Right hindlimb (tissue), 1 donor: ENCODE measurements around the gene AFM.

Experiments used
- DNase-seq: peaks from one replicate; pipeline ENCODE4 v3.0.0-alpha.2; 2018

The AFM gene, protein sequence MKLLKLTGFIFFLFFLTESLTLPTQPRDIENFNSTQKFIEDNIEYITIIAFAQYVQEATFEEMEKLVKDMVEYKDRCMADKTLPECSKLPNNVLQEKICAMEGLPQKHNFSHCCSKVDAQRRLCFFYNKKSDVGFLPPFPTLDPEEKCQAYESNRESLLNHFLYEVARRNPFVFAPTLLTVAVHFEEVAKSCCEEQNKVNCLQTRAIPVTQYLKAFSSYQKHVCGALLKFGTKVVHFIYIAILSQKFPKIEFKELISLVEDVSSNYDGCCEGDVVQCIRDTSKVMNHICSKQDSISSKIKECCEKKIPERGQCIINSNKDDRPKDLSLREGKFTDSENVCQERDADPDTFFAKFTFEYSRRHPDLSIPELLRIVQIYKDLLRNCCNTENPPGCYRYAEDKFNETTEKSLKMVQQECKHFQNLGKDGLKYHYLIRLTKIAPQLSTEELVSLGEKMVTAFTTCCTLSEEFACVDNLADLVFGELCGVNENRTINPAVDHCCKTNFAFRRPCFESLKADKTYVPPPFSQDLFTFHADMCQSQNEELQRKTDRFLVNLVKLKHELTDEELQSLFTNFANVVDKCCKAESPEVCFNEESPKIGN

DNA sequence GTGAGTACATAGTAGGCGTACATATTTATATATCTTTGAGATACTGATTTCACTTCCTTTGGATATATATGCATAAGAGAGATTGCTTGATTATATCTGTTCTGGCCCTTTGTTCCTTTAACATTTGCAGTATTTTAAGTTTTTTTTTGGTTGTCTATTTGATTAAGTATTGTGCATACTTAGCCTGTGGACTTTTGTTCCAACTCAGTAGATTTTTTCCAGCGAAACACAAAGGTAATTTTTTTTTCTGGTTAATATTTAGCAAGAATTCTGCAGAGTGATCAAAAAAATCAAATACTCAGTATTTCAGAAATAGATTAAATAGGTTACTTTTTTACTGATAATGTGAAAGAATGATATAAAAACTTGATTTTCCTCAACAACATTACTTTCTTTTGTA lies at the start of gene AFM:
TSS of gene AFM (plus strand) at position 388 of the 400 bp plus-strand sequence. CDS start 31 bp downstream, outside the sequence.
- no peak for DNase-seq

DNA sequence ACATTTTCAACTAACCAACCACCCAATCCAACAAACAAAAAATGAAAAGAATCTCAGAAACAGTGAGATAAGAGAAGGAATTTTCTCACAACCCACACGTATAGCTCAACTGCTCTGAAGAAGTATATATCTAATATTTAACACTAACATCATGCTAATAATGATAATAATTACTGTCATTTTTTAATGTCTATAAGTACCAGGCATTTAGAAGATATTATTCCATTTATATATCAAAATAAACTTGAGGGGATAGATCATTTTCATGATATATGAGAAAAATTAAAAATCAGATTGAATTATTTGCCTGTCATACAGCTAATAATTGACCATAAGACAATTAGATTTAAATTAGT lies 49.8 kb upstream of the AFM start:
- DNase-seq: no peak

DNA sequence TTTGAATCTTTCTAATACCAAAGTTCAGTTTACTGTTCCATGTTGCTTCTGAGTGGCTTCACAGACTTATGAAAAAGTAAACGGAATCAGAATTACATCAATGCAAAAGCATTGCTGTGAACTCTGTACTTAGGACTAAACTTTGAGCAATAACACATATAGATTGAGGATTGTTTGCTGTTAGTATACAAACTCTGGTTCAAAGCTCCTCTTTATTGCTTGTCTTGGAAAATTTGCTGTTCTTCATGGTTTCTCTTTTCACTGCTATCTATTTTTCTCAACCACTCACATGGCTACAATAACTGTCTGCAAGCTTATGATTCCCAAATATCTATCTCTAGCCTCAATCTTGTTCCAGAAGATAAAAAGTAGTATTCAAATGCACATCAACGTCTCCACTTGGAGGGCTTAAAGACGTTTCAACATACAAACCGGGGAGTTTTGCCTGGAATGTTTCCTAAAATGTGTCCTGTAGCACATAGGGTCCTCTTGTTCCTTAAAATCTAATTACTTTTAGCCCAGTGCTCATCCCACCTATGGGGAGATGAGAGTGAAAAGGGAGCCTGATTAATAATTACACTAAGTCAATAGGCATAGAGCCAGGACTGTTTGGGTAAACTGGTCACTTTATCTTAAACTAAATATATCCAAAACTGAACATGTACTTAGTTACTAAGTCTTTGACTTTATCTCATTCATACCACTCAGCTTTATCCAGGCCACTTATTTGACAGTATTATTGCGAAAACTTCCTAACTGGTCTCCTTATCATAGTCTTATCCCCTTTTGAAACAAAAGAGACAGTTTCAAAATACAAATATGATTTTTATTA lies 49.2 kb upstream of the AFM start:
- no peak for DNase-seq

DNA sequence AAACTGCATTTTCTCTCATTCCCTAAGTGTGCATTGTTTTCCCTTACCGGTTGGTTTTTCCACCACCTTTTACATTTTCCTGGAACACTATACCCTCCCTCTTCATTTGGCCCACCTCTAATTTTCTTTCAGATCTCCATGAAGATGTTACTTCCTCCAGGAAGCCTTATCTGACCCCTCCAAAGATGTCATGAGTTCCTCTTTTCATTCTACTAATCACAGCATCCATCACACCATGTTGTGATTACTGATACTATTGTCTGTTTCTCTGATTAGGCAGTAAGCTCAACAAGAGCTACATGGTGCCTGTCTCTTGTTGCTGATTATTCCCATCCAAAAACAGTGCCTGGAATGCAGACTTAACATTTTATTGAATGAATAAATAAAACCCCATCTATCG lies 48.4 kb upstream of the AFM start:
- no peak for DNase-seq

DNA sequence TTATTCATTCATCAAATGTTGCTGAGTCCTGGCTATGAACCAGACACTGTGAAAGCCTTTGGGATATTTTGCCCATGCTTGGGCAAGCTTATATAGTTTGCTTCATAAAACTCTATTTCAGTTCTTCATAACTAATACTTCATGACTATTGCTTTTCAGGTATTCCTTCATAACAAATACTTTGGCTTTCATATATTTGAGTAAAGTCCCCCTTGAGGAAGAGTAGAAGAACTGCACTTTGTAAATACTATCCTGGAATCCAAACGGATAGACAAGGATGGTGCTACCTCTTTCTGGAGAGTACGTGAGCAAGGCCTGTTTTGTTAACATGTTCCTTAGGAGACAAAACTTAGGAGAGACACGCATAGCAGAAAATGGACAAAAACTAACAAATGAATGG lies 47.2 kb upstream of the AFM start:
- DNase-seq: no peak

DNA sequence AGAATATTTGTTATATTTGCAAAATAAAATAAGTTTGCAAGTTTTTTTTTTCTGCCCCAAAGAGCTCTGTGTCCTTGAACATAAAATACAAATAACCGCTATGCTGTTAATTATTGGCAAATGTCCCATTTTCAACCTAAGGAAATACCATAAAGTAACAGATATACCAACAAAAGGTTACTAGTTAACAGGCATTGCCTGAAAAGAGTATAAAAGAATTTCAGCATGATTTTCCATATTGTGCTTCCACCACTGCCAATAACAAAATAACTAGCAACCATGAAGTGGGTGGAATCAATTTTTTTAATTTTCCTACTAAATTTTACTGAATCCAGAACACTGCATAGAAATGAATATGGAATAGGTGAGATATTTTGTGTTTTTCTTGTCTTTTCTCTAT lies 45.6 kb upstream of the AFM start, which contains the start of gene AFP:
TSS of gene AFP (plus strand) at position 238 of the 400 bp plus-strand sequence. CDS start at position 280, 42 bp downstream.
- DNase-seq: no peak

DNA sequence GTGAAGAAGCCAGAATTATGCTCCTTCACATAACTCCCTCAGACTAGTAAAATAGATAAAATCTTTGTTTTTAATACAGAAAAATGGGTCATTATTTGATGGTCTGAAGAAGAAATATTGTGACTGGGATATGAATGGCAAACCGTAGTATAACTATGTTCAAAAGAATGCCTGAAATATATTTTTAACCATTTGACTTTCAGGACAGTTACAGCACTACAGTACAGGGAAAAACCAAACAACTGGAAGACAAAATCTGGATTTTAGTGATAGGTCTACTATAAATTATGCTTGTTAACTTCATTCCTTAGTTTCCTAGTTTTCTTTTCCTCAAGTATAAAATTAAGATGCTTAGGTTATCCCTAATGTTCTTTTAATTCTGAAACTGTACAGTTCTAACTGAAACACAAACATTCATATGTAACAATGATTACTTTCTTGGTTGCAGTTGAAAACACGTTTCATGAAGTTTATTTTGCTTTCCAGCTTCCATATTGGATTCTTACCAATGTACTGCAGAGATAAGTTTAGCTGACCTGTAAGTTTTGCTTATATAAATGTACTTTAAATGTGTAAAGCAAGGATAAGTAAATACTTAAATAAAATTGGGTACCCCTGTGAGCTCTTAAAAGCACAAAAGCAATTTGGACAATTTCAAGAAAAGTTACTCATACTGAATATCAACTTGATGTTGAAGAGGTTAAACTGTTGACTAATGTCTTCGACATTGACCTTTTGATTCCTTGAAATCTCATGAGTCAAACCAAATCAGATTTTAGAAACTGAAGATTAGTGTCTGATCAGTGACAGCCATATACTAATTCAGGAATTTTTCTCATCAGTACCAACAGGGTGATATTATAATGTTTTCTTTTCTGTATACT lies 44.6 kb upstream of the AFM start:
- DNase-seq: no peak

DNA sequence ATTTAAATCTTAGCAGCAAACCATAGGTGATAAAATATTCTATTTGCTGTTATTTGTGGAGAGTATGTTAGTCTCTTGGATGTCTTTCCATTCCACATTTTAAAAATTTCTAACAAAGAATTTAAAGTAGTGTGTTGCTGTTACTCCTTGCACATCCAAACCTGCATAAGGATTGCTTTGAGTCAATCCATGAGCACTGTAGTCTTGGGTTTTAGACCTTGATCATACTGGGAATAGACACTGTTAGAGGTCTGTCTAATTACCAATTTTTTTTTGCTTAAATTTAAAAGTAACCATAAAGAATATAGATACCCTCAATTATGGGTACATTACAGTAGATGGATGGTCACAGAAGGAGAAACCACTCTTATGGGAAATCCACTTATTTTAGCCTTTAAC lies 44.0 kb upstream of the AFM start:
- no peak for DNase-seq

DNA sequence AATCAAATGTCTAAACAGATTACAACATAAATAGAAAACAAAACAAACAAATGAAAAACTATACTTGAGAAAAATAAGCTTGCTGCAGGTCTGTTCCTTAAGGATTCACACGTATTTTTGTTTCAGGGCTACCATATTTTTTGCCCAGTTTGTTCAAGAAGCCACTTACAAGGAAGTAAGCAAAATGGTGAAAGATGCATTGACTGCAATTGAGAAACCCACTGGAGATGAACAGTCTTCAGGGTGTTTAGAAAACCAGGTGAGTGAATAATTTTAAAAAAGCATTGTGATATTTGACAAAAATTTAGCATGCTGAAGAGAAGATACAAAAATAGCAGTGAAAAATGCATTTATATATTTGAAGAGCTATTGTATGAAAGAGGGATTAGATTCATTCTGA lies 43.5 kb upstream of the AFM start:
- DNase-seq: no peak

DNA sequence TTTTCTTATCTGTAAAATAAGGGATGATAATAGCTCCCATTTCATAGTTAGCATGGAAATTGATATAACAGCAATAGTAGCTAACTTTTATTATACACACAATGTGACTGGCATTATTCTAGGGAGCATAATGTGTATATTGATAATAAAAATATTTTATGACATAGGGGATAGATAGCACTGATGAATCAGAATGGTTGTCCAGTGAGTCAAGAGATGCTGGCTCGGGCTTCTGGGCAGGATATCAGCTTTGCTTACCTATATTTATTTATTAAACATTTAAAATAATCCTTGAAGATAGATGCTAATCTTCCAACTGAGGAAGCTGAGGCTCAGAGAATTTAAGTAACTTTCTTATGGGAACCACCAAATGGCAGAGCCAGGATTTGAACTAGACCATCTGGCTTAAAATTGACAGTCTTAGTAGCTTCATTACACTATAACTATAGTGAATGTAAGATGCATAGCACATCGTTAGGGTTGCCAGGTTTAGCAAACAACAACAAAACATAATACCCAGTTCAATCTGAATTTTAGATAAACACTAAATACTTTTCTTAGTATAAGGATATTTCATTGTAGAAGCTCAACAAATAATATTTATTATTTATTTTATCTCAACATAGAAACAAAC lies 42.8 kb upstream of the AFM start:
- DNase-seq: no peak

DNA sequence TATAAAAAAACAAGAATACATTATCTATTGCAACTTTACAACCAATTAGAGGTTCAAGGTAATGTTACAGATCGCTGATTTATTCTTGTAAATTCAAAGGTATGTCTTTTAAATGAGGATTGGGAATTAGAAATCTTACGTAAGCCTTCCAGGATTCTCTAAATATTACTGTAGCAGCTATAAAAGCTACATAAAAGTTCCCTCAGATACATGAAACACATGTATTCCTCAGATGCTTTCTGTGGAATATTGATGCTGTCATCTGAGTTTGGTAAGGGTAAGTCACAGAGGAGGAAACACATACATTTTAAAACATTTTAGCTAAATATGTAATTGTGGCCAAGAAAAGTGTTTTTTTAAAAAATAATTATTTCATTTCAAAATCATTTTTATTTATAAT lies 42.1 kb upstream of the AFM start:
- DNase-seq: no peak

DNA sequence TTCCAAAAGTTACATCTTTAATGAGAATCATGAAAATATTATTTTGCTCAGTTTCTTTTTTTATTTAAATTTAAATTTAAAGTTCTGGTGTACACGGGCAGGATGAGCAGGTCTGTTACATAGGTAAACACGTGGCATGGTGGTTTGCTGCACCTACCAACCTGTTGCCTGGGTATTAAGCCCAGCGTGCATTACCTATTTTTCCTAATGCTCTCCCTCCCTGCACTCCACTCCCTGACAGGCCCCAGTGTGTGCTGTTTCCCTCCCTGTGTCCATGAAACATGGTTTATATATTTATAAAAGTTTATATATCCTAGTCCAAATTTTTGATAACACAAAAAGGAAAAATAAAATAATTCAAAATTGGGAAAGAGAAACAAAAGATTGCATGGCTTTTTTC lies 41.6 kb upstream of the AFM start:
- no peak for DNase-seq

DNA sequence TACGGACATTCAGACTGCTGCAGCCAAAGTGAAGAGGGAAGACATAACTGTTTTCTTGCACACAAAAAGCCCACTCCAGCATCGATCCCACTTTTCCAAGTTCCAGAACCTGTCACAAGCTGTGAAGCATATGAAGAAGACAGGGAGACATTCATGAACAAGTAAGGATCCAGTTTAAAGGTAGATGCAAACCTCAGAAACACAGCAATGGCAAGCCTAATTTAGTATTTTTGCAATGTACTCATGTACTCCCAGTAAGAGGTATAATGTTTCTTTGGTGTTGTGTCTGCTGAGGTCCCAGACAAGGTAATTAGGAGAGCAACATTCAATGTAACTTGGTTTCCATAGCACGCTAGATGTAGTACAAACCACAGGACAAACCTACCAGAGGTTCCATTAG lies 40.9 kb upstream of the AFM start:
- DNase-seq: no peak

DNA sequence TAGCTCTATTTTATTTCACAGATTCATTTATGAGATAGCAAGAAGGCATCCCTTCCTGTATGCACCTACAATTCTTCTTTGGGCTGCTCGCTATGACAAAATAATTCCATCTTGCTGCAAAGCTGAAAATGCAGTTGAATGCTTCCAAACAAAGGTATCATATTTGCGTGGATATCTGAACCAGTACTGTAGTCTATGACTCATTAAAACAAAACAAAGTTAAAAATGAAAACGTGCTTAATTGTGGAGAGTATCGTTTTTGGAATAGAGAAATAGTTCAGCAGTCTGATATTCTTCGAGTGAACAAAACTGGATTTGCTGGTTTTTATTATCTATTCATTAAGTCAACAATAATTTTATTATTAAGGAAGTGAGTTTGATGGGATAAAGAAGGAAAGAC lies 39.3 kb upstream of the AFM start:
- DNase-seq: no peak

DNA sequence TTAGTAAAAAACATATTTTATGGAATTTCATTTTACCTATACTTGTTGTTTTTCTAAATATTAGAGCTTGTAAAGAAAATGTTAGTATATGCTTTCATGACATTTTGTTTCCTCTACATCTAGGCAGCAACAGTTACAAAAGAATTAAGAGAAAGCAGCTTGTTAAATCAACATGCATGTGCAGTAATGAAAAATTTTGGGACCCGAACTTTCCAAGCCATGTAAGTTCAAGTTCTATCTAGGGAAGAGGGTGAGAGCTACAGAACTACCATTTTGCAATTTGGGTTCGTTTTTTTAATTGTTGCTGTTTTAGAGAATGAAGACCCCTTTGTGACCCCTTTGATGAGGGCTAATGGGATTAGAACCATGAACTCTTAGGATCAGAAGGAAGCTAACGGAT lies 38.3 kb upstream of the AFM start:
- no peak for DNase-seq

DNA sequence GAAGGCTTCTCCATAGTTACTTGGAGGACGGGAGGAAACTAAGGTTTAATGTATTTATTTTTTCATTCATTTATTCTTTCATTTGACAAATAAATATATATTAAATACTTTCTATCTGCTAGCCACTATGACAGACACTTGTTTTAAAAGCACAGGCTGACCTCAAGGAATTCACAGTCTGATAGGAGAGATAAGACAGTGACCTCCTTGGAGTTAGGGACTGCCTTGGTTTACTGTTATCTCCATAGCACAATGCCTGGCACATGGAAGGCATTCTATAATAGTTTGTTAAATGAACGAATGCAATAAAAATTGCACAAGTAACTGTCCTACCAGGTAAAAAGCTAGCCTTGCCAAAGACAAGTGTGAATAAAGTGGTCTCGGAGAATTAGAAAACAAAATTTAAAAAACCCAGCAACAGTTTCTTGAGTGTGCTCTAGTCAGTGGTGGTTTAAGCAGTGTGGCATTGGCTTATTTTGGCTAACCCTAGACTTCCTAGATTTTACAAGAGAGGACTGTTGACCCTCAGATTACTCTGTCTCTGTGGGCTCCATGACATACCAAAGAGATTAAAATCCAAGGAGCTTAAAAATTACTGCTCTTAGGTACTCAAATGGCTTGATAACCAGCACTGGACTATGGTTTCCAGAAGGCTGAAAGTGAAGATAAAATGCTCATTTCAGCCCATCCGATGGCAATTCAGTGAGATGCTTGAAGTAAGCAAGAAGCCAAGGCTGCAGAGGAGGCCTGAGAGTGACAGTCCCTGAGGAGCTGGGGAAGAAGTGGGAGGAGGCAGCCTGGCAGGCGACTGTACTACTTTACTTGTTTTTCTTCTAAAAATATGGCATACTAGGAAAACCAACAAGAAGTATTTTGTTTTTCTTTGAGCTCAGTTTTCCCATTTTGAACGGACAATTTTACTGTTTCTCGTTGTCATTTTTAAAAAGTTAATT lies 35.9 kb upstream of the AFM start:
- DNase-seq: no peak

DNA sequence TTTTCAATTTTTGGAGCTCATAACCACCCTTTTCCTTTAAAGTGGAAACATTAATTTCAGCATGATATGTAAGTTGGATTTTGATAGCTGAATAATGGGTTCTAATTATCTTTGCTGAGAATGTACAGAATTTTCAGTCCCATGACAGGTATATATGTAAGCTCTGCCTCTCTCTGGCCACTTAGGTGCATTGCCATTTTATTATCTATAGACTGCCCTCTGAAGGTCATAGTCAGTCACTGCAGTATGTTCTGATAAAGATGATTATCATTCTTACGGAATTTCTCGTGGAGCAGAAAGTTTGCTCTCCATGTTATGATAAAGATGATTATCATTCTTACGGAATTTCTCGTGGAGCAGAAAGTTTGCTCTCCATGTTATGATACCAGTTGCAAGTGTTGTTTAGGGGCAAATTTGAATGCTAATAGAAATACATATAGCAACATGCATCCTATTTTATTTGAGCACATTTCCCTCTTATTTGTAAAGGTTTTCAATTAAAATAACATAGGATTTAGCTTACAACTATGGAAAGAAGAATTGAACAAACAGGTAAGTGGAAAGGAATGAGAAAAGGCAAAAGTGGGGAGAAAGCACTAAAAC lies 35.1 kb upstream of the AFM start:
- no peak for DNase-seq

DNA sequence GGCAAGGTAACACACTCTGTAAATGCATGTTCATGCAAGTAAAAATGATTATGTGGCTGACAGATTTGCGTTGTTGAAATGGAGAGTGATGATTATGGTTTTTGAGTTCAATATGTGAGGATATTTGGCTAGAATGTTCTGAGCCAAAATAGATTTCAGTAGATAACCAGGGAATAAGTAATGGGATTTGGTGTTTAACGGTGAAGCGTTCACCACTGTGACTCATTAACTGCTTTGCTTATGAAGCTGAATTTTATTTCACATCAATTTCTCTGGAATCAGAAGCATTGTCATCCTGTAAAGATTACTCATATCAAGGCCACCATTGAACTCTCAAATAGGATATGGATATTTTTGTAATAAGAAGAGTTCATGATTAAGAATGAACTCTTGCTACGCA lies 33.9 kb upstream of the AFM start:
- DNase-seq: no peak

DNA sequence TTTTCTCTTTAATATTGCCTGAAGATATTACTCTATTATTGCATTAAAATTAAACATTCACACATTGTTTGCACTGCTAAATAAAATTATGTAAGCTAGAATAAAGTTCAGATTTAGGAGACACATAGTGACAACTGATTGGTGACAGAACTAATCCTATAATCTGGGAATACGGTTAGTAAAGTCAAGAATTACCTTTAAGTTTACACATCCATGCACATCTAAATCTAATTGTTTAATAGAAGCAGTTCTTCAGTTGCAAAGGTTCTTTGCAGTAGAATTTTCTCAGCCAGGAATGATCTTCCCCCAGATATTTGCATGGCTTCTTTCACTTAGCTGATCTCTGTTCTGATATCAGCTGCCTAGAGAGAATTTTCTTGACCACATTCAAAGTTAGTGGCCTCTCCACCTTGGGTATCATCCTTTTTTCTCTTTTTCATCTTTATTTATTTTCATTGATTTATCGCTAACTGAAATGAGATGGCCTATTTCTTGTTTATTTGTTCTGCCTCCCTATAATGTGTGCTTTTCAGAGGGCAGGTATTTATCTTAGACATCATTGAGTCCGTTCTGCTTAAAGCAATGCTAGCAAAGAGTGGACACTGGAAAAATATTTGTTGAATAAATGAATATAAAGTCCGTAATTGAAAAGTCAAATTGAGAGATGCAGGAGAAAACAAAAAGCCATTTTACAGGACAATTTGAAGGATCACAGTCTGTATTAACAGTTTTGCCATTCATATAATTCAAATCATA lies 32.9 kb upstream of the AFM start:
- no peak for DNase-seq
